ENCODE data around the gene DUX4.
"Not testable (repeated sequence)": the region's sequence is repeated elsewhere in the genome, so short reads cannot be mapped to it uniquely, and the experiment has no call there.

Gene DUX4

GRCh38 chr4:190173428-190173827 is at the start of gene DUX4:
Gene DUX4, plus strand, starts transcription at chr4:190173774. Its CDS starts 0 bp downstream, at chr4:190173774.
- not testable (repeated sequence) for DNase-seq (ENCODE audit: low read depth in 2 of 2)

- DNase-seq (ENCODE audit: low read depth in 2 of 2), result not testable (repeated sequence)
Observed at GRCh38 chr4:190175436-190175835, 1.9 kb downstream of the DUX4 start.

- DNase-seq (ENCODE audit: low read depth in 2 of 2), result not testable (repeated sequence)
Observed at GRCh38 chr4:190177727-190178605, 4.4 kb downstream of the DUX4 start.

GRCh38 chr4:190178606-190178990 is 5.0 kb downstream of the DUX4 start:
- DNase-seq (ENCODE audit: low read depth in 2 of 2), result not testable (repeated sequence)

GRCh38 chr4:190179030-190179739 is 5.6 kb downstream of the DUX4 start:
- not testable (repeated sequence) for DNase-seq (ENCODE audit: low read depth in 2 of 2)

DNA sequence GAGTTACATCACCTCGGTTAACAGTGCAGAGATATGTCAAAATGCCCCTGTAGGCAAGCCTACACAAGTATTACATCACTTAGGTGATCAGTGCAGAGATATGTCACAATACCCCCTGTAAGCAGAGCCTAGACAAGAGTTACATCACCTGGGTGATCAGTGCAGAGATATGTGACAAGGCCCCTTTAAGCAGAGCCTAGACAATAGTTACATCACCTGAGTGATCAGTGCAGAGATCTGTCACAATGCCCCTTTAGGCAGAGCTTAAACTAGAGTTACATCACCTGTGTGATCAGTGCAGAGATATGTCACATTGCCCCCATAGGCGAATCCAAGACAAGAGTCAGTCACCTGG is 6.1 kb downstream of the DUX4 start:
- not testable (repeated sequence) for DNase-seq (ENCODE audit: low read depth in 2 of 2)

DNA sequence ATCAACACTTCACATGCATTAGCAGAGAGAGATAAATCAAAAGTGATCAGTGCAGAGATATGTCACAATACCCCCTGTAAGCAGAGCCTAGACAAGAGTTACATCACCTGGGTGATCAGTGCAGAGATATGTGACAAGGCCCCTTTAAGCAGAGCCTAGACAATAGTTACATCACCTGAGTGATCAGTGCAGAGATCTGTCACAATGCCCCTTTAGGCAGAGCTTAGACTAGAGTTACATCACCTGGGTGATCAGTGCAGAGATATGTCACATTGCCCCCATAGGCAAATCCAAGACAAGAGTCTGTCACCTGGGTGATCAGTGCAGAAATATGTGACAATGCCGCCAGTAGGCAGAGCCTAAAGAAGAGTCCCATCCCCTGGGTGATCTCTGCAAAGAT is 7.4 kb downstream of the DUX4 start:
- DNase-seq (ENCODE audit: low read depth in 2 of 2), result not testable (repeated sequence)

DNA sequence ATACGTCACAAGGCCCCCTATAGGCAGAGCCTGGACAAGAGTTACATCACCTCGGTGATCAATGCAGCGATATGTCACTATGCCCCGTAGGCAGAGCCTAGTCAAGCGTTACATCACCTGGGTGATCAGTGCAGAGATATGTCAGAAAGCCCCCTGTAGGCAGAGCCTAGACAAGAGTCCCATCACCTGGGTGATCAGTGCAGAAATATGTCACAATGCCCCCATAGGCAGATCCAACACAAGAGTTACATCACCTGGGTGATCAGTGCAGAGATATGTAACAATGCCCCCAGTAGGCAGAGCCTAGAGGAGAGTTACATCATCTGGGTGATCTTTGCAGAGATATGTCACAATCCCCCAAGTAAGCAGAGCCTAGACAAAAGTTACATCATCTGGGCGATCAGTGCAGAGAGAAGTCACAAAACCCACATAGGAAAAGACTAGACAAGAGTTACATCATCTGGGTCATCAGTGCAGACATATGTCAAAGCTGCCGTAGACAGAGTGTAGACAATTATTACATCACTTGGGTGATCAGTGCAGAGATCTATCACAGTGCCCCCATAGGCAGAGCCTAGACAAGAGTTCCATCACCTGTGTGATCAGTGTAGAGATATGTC is 8.0 kb downstream of the DUX4 start:
- not testable (repeated sequence) for DNase-seq (ENCODE audit: low read depth in 2 of 2)

GRCh38 chr4:190203510-190203909 is 29.9 kb downstream of the DUX4 start:
- not testable (repeated sequence) for DNase-seq (ENCODE audit: low read depth in 2 of 2)

All from stimulated activated CD4-positive, alpha-beta T cell treated with anti-CD3 and anti-CD28 coated beads, Interleukin-1b, Interleukin-23, amount 100 ng/mL, for 1 hour (primary cell).